D721Med (cell line): ENCODE measurements around the gene TMEM203.

ENCODE experiments used
- DNase-seq: peaks from one replicate; pipeline ENCODE4 v3.0.0; 2011; ENCODE audit warnings: low spot score; ENCODE audit not compliant: insufficient read length
- FAIRE-seq: peaks from 2 replicates; lab custom pipeline; 2011; peaks lifted over from hg19 to GRCh38; lab: Jason Lieb, UNC
- CTCF ChIP-seq: IDR thresholded peaks from 2 replicates; pipeline ENCODE4 v1.5.1; 2012; ENCODE audit warnings: mild to moderate bottlenecking, control low read depth; ENCODE audit not compliant: insufficient read depth; ENCODE audit errors: missing control alignments

TMEM203 gene

GRCh38 chr9:137220317-137221094 lies 15.1 kb upstream of the TMEM203 start:
- TF ChIP-seq CTCF = no peak
- DNase-seq (no peak), FAIRE-seq (no peak)

GRCh38 chr9:137219757-137220316 lies 14.4 kb upstream of the TMEM203 start:
- no peak for DNase-seq
- TF ChIP-seq CTCF = no peak
- FAIRE-seq = no peak

GRCh38 chr9:137218754-137219271 lies 13.4 kb upstream of the TMEM203 start:
- DNase-seq = no peak
- no peak for TF ChIP-seq CTCF
- no peak for FAIRE-seq

- no peak for FAIRE-seq
- DNase-seq = no peak
- no peak for TF ChIP-seq CTCF
Measured at GRCh38 chr9:137218212-137218753, 12.8 kb upstream of the TMEM203 start.

- no peak for DNase-seq
- no peak for FAIRE-seq
- TF ChIP-seq CTCF = no peak
Measured at GRCh38 chr9:137217276-137218211, 12.1 kb upstream of the TMEM203 start.

GRCh38 chr9:137216188-137216965 lies 10.9 kb upstream of the TMEM203 start:
- no peak for TF ChIP-seq CTCF
- FAIRE-seq = no peak

More at GRCh38 chr9:137216188-137216965, 10.9 kb upstream of the TMEM203 start:
- DNase-seq = no peak
